HEK293 (cell line): ENCODE data around the gene ZNHIT2.

Experiments
- CTCF ChIA-PET: fragments of 350-600 bp; formaldehyde crosslinking; extraction: SDS; loops from one replicate; lab custom pipeline; 2021; ENCODE audit warnings: antibody characterized with exemption; lab: Yijun Ruan, JAX
- POLR2A ChIA-PET: fragments of 300-600 bp; formaldehyde crosslinking; extraction: SDS; loops from one replicate; lab custom pipeline; 2020; ENCODE audit warnings: antibody characterized with exemption, inconsistent platforms; lab: Yijun Ruan, JAX
- H3K27ac ChIP-seq: fragments of 200-500 bp; sonication (Bioruptor generic); 2 replicates; pipeline ENCODE4 v1.5.1; 2014; ENCODE audit warnings: low read depth, low read length, control low read depth, inconsistent platforms; ENCODE audit errors: extremely low read depth
- H3K36me3 ChIP-seq, 2 experiments: fragments of 200-500 bp in 1 of 2; sonication (Bioruptor generic) in 1 of 2; 1 replicate in 1 of 2; 2 replicates in 1 of 2; pipeline ENCODE4 v1.5.1; 2014 to 2017; ENCODE audit warnings: inconsistent platforms in 2 of 2, low read length in 2 of 2; ENCODE audit not compliant: control insufficient read depth in 2 of 2, insufficient read depth in 1 of 2
- H3K4me1 ChIP-seq: fragments of 200-500 bp; sonication (Bioruptor generic); 2 replicates; pipeline ENCODE4 v1.5.1; 2014; ENCODE audit warnings: mild to moderate bottlenecking, low read length, inconsistent platforms; ENCODE audit not compliant: control insufficient read depth, insufficient read depth
- H3K4me3 ChIP-seq: 2 replicates; pipeline ENCODE4 v1.5.1; 2011; ENCODE audit warnings: low read depth, mild to moderate bottlenecking, control low read depth, low read length, moderate library complexity
- H3K9me3 ChIP-seq: fragments of 200-500 bp; sonication (Bioruptor generic); 2 replicates; pipeline ENCODE4 v1.5.1; 2014; ENCODE audit warnings: low read depth, low read length, inconsistent platforms; ENCODE audit not compliant: control insufficient read depth, insufficient read depth
- BCL11B ChIP-seq: fragments of 450-650 bp; formaldehyde crosslinking; IDR thresholded peaks from 2 replicates; pipeline ENCODE4 v1.5.1; 2016; ENCODE audit warnings: low read depth, missing biosample characterization, missing genetic modification characterization
- CTCF ChIP-seq: fragments of 450-650 bp; formaldehyde crosslinking; IDR thresholded peaks from 2 replicates; pipeline ENCODE4 v1.5.1; 2016; ENCODE audit warnings: missing biosample characterization, missing genetic modification characterization
- HOXA7 ChIP-seq: sonication (generic); formaldehyde crosslinking; IDR thresholded peaks from 2 replicates; pipeline ENCODE4 v1.8.1; 2022; ENCODE audit warnings: missing genetic modification reagents, borderline replicate concordance
- KLF10 ChIP-seq: fragments of 450-650 bp; IDR thresholded peaks from 2 replicates; pipeline ENCODE4 v1.5.1; 2018; ENCODE audit warnings: missing biosample characterization, mild to moderate bottlenecking, missing genetic modification characterization
- KLF7 ChIP-seq: fragments of 450-650 bp; formaldehyde crosslinking; IDR thresholded peaks from 2 replicates; pipeline ENCODE4 v1.5.1; 2016; ENCODE audit warnings: missing biosample characterization, missing genetic modification characterization, borderline replicate concordance
- ZBTB21 ChIP-seq: fragments of 450-650 bp; formaldehyde crosslinking; IDR thresholded peaks from 2 replicates; pipeline ENCODE4 v1.5.1; 2017; ENCODE audit warnings: missing biosample characterization, missing genetic modification characterization
- ZBTB26 ChIP-seq: fragments of 450-650 bp; formaldehyde crosslinking; optimal IDR thresholded peaks from 2 replicates; pipeline ENCODE3; 2016; ENCODE audit warnings: missing biosample characterization, mild to moderate bottlenecking, missing genetic modification characterization
- ZBTB8A ChIP-seq: fragments of 450-650 bp; formaldehyde crosslinking; IDR thresholded peaks from 2 replicates; pipeline ENCODE4 v1.5.1; 2016; ENCODE audit warnings: missing biosample characterization, missing genetic modification characterization
- ZFP37 ChIP-seq: fragments of 450-650 bp; formaldehyde crosslinking; IDR thresholded peaks from 2 replicates; pipeline ENCODE4 v1.5.1; 2016; ENCODE audit warnings: missing biosample characterization, missing genetic modification characterization
- ZFP69B ChIP-seq: fragments of 450-650 bp; formaldehyde crosslinking; IDR thresholded peaks from 2 replicates; pipeline ENCODE4 v1.5.1; 2016; ENCODE audit warnings: missing biosample characterization, missing genetic modification characterization
- ZIC2 ChIP-seq: fragments of 450-650 bp; formaldehyde crosslinking; IDR thresholded peaks from 2 replicates; pipeline ENCODE4 v1.5.1; 2016; ENCODE audit warnings: missing biosample characterization, missing genetic modification characterization
- ZNF121 ChIP-seq: fragments of 450-650 bp; formaldehyde crosslinking; IDR thresholded peaks from 2 replicates; pipeline ENCODE4 v1.5.1; 2016; ENCODE audit warnings: missing biosample characterization, missing genetic modification characterization
- ZNF133 ChIP-seq: fragments of 450-650 bp; formaldehyde crosslinking; IDR thresholded peaks from 2 replicates; pipeline ENCODE4 v1.5.1; 2016; ENCODE audit warnings: missing biosample characterization, missing genetic modification characterization
- ZNF138 ChIP-seq: fragments of 450-650 bp; formaldehyde crosslinking; IDR thresholded peaks from 2 replicates; pipeline ENCODE4 v1.5.1; 2016; ENCODE audit warnings: missing biosample characterization, missing genetic modification characterization, borderline replicate concordance
- ZNF169 ChIP-seq: fragments of 450-650 bp; formaldehyde crosslinking; IDR thresholded peaks from 2 replicates; pipeline ENCODE4 v1.5.1; 2016; ENCODE audit warnings: missing biosample characterization, missing genetic modification characterization
- ZNF214 ChIP-seq: fragments of 450-650 bp; formaldehyde crosslinking; IDR thresholded peaks from 2 replicates; pipeline ENCODE4 v1.5.1; 2017; ENCODE audit warnings: missing biosample characterization, mild to moderate bottlenecking, missing genetic modification characterization, borderline replicate concordance
- ZNF391 ChIP-seq: fragments of 450-650 bp; formaldehyde crosslinking; IDR thresholded peaks from 2 replicates; pipeline ENCODE4 v1.5.1; 2016; ENCODE audit warnings: low read depth, missing biosample characterization, missing genetic modification characterization, borderline replicate concordance
- ZNF433 ChIP-seq: fragments of 450-650 bp; formaldehyde crosslinking; IDR thresholded peaks from 2 replicates; pipeline ENCODE4 v1.5.1; 2016; ENCODE audit warnings: missing biosample characterization, missing genetic modification characterization, low read depth
- ZNF48 ChIP-seq: fragments of 450-650 bp; formaldehyde crosslinking; IDR thresholded peaks from 2 replicates; pipeline ENCODE4 v1.5.1; 2016; ENCODE audit warnings: missing biosample characterization, missing genetic modification characterization
- ZNF548 ChIP-seq: fragments of 450-650 bp; formaldehyde crosslinking; IDR thresholded peaks from 2 replicates; pipeline ENCODE4 v1.5.1; 2016; ENCODE audit warnings: missing biosample characterization, missing genetic modification characterization
- ZNF561 ChIP-seq: fragments of 450-650 bp; IDR thresholded peaks from 2 replicates; pipeline ENCODE4 v1.5.1; 2018; ENCODE audit warnings: missing biosample characterization, missing genetic modification characterization, borderline replicate concordance
- ZNF623 ChIP-seq: fragments of 450-650 bp; formaldehyde crosslinking; IDR thresholded peaks from 2 replicates; pipeline ENCODE4 v1.5.1; 2016; ENCODE audit warnings: missing biosample characterization, missing genetic modification characterization
- ZNF692 ChIP-seq: fragments of 450-650 bp; formaldehyde crosslinking; IDR thresholded peaks from 2 replicates; pipeline ENCODE4 v1.5.1; 2016; ENCODE audit warnings: missing biosample characterization, missing genetic modification characterization
- ZNF776 ChIP-seq: fragments of 450-650 bp; formaldehyde crosslinking; IDR thresholded peaks from 2 replicates; pipeline ENCODE4 v1.5.0; 2017; ENCODE audit warnings: missing biosample characterization, missing genetic modification characterization, borderline replicate concordance
- ZSCAN5A ChIP-seq: fragments of 450-650 bp; formaldehyde crosslinking; IDR thresholded peaks from 2 replicates; pipeline ENCODE4 v1.5.1; 2016; ENCODE audit warnings: missing biosample characterization, missing genetic modification characterization

Gene ZNHIT2

GRCh38 chr11:65120831-65121230 lies 3.3 kb upstream of the ZNHIT2 start:
- peaks cover 3 to 61% of the 10 kb centered on the region in 2 experiments; a peak in 2 of 3 replicates for H3K36me3 ChIP-seq
- peaks cover 3% of the 10 kb centered on the region; the same call in 1 of the 2 replicates for H3K4me1 ChIP-seq
- CTCF ChIA-PET: interaction anchor here (1.0 to 3.4 kb wide), 4 partner anchors 10 to 233 kb away, joined by 3 to 37 read pairs (median 5); partner anchors contain the start of gene TM7SF2
- no peaks in the 10 kb centered on the region for H3K9me3 ChIP-seq
- TF ChIP-seq ZNF433 (tag by site-specific recombination) (no peak), ZFP69B (tag by site-specific recombination) (no peak), ZNF121 (tag by site-specific recombination) (no peak), ZNF561 (tag by site-specific recombination) (no peak), ZNF169 (no peak), ZNF776 (tag by site-specific recombination) (no peak), ZNF391 (tag by site-specific recombination) (no peak), ZBTB8A (tag by site-specific recombination) (no peak), ZNF623 (tag by site-specific recombination) (no peak), ZIC2 (tag by site-specific recombination) (no peak), ZNF214 (tag by site-specific recombination) (no peak), KLF10 (tag by site-specific recombination) (no peak), ZNF692 (no peak), BCL11B (tag by site-specific recombination) (no peak), ZBTB21 (tag by site-specific recombination) (no peak), ZFP37 (no peak), ZNF133 (tag by site-specific recombination) (no peak), ZSCAN5A (tag by site-specific recombination) (no peak), KLF7 (tag by site-specific recombination) (no peak)
- H3K27ac ChIP-seq: no peak overlapping the region; the same call in 1 of the 2 replicates
- H3K4me3 ChIP-seq: no peak overlapping the region; the same call in 1 of the 2 replicates
- POLR2A ChIA-PET: interaction anchor here (0.6 to 3.2 kb wide), 4 partner anchors 9 to 916 kb away, joined by 3 to 57 read pairs (median 36); partner anchors contain the start of genes SYVN1, TM7SF2 and VPS51

GRCh38 chr11:65119670-65119995 lies 2.1 kb upstream of the ZNHIT2 start:
- Histone ChIP-seq H3K4me1 (peaks cover 3% of the 10 kb centered on the region; the same call in 1 of the 2 replicates), H3K9me3 (no peaks in the 10 kb centered on the region), H3K4me3 (no peak overlapping the region), H3K27ac (no peak overlapping the region), H3K36me3 (peaks cover 3 to 61% of the 10 kb centered on the region in 2 experiments; a peak in 2 of 3 replicates)
- TF ChIP-seq CTCF (tag by site-specific recombination) (no peak), ZNF48 (tag by site-specific recombination) (no peak), ZNF138 (no peak), ZNF692 (no peak), ZNF548 (tag by site-specific recombination) (no peak), HOXA7 (CRISPR knock-in tag) (no peak), ZBTB26 (tag by site-specific recombination) (no peak), ZNF391 (tag by site-specific recombination) (no peak)
- ChIA-PET CTCF (interaction anchor here (1.6 to 3.4 kb wide), 3 partner anchors 9 to 272 kb away, joined by 7 to 37 read pairs (median 10); partner anchors contain the start of gene TM7SF2), POLR2A (interaction anchor here (1.3 kb wide), 1 partner anchor 62 kb away, joined by 6 read pairs; the partner anchor contains the start of gene CAPN1)
